HepG2 (cell line): Measurements from ENCODE around the gene NEUROD4. TPM values are rescaled to one million over a fixed set of nuclear protein-coding genes. Genes with fewer than 3 reads are reported as not detected.

Source experiments
- ATAC-seq: fragments of 200-7000 bp; cut with Tn5 transposase; 3 replicates; pipeline ENCODE4 v1.9.1; 2020; ENCODE audit warnings: mild to moderate bottlenecking, moderate library complexity
- BruUV-seq: library from RNA; stranded (reverse); fragments of 400-500 nt; replicated peaks from 2 replicates; lab custom pipeline; 2021; lab: Mats Ljungman, UMichigan
- CTCF ChIA-PET: fragments of 300-600 bp; formaldehyde crosslinking; extraction: SDS; loops from one replicate; lab custom pipeline; 2021; ENCODE audit warnings: low total read pairs, inconsistent platforms, low intra/inter-chr PET ratio; lab: Yijun Ruan, JAX
- POLR2A ChIA-PET: fragments of 350-600 bp; sonication (Branson Sonifier 250); formaldehyde crosslinking; loops from one replicate; lab custom pipeline; 2020; ENCODE audit warnings: antibody characterized with exemption, inconsistent platforms; lab: Yijun Ruan, JAX
- DNase-seq: peaks from one replicate; pipeline ENCODE4 v3.0.0-alpha.2; 2015; ENCODE audit warnings: low spot score
- FAIRE-seq: peaks from 3 replicates; lab custom pipeline; 2011; peaks lifted over from hg19 to GRCh38; lab: Jason Lieb, UNC
- H2AFZ ChIP-seq: one replicate; pipeline ENCODE4 v1.6.1; 2011; ENCODE audit warnings: low read length, inconsistent platforms
- H3K27ac ChIP-seq: fragments of 300-600 bp; 3 replicates; pipeline ENCODE4 v1.8.0; 2011; ENCODE audit warnings: mixed run types, mild to moderate bottlenecking, mixed read lengths, low read length, inconsistent platforms; ENCODE audit not compliant: insufficient read depth; ENCODE audit errors: extremely low read length
- H3K27me3 ChIP-seq, 2 experiments: fragments of 200-600 bp in 1 of 2; 2 replicates in 1 of 2; 3 replicates in 1 of 2; pipeline versions ENCODE4 v1.6.0 to v1.8.0; 2011; ENCODE audit warnings: low read length in 2 of 2, mild to moderate bottlenecking in 2 of 2, moderate library complexity in 2 of 2, inconsistent platforms in 1 of 2; ENCODE audit not compliant: insufficient read depth in 2 of 2, control insufficient read depth in 1 of 2
- H3K36me3 ChIP-seq, 2 experiments: fragments of 200-600 bp in 1 of 2; replicated peaks in 1 of 2; 2 replicates in 1 of 2; 3 replicates in 1 of 2; pipeline versions ENCODE4 v1.5.1 to v1.8.0; 2011; ENCODE audit warnings: low read length in 2 of 2, inconsistent platforms in 1 of 2; ENCODE audit not compliant: insufficient read depth in 2 of 2, control insufficient read depth in 1 of 2
- H3K4me1 ChIP-seq: 2 replicates; pipeline ENCODE4 v1.5.1; 2012; ENCODE audit warnings: low read length, inconsistent platforms; ENCODE audit not compliant: insufficient read depth
- H3K4me2 ChIP-seq: 2 replicates; pipeline ENCODE4 v1.6.0; 2011; ENCODE audit warnings: low read depth, low read length, inconsistent platforms
- H3K4me3 ChIP-seq, 3 experiments: fragments of 200-600 bp in 1 of 3; sonication (generic), shearing (Covaris generic) in 1 of 3; replicated peaks in 1 of 3; 2 replicates each; pipeline ENCODE4 v1.5.1; 2011 to 2016; ENCODE audit warnings: low read length in 3 of 3, inconsistent platforms in 2 of 3, low read depth in 2 of 3, mild to moderate bottlenecking in 2 of 3, control low read depth in 1 of 3, mixed read lengths in 1 of 3; ENCODE audit not compliant: insufficient read depth in 1 of 3
- H3K79me2 ChIP-seq: one replicate; pipeline ENCODE4 v1.6.1; 2011; ENCODE audit warnings: low read length, inconsistent platforms; ENCODE audit not compliant: insufficient read depth
- H3K9ac ChIP-seq: 2 replicates; pipeline ENCODE4 v1.6.0; 2011; ENCODE audit warnings: mild to moderate bottlenecking, low read depth, low read length, inconsistent platforms; ENCODE audit not compliant: insufficient read depth
- H3K9me3 ChIP-seq: 2 replicates; pipeline ENCODE4 v1.5.1; 2012; ENCODE audit warnings: mild to moderate bottlenecking, low read length
- H4K20me1 ChIP-seq: 2 replicates; pipeline ENCODE4 v1.6.0; 2011; ENCODE audit warnings: inconsistent platforms, mild to moderate bottlenecking, low read length, moderate library complexity; ENCODE audit not compliant: insufficient read depth
- CTCF ChIP-seq: sonication (generic); formaldehyde crosslinking; IDR thresholded peaks from 2 replicates; pipeline ENCODE4 v1.5.0; 2020; ENCODE audit warnings: mild to moderate bottlenecking, missing genetic modification reagents, moderate library complexity
- FOXO4 ChIP-seq: sonication (generic); formaldehyde crosslinking; conservative IDR thresholded peaks from 2 replicates; pipeline ENCODE4 v1.8.1; 2023; ENCODE audit warnings: missing genetic modification reagents
- RAD21 ChIP-seq: fragments of 450-650 bp; formaldehyde crosslinking; IDR thresholded peaks from 2 replicates; pipeline ENCODE4 v1.5.0; 2020; ENCODE audit warnings: mild to moderate bottlenecking
- SMC3 ChIP-seq: IDR thresholded peaks from 2 replicates; pipeline ENCODE4 v1.6.1; 2011; ENCODE audit warnings: low read length, improper control_type of control experiment
- SP5 ChIP-seq: IDR thresholded peaks from 2 replicates; pipeline ENCODE4 v1.6.1; 2016; ENCODE audit warnings: low read depth, borderline replicate concordance
- STAG1 ChIP-seq: sonication (generic); formaldehyde crosslinking; IDR thresholded peaks from 2 replicates; pipeline ENCODE4 v1.4.0; 2020; ENCODE audit warnings: missing genetic modification reagents
- WGBS: methylation state at CpG from one replicate; pipeline ENCODE4 v1.1.6; 2017; ENCODE audit warnings: low lambda C conversion rate; 5-methylcytosine and 5-hydroxymethylcytosine counted together
- in situ Hi-C: cut with HindIII; loops from 2 replicates; pipeline ENCODE4 v1.10.0; 2017; ENCODE audit warnings: low pct_unique_long_range_greater_than_20kb; ENCODE audit not compliant: extremely low pct_ligation_motif_present
- intact Hi-C: fragments of 100-400 bp; cut with micrococcal nuclease; formaldehyde crosslinking; loops from one replicate; pipeline ENCODE4 v1.10.0; 2022; ENCODE audit not compliant: unreplicated experiment
- polyA plus RNA-seq, 8 experiments: library from polyadenylated mRNA; depleted of rRNA in 3 of 8; stranded (reverse) in 7 of 8; unstranded in 1 of 8; fragments of >200 nt; fragmentation: Illumina TruSeq in 4 of 8; extraction: Trizol in 4 of 8; gene quantifications; 2 replicates each; pipeline versions ENCODE4 v1.2.1 to v1.2.3, GENCODE V29; 2011 to 2016; ENCODE audit warnings: low read depth in 4 of 8, missing spikeins in 1 of 8, mixed read lengths in 1 of 8; ENCODE audit not compliant: insufficient read depth in 1 of 8
- total RNA-seq, 5 experiments: library from RNA; depleted of rRNA; stranded (reverse); fragments of >200 nt; fragmentation: Illumina TruSeq; extraction: Trizol; gene quantifications; 2 replicates each; pipeline ENCODE4 v1.2.3, GENCODE V29; 2016; ENCODE audit warnings: low read depth in 1 of 5

The NEUROD4 gene
- total and polyA plus RNA-seq, 2 of the 13 experiments (the other 11 are each of a cell fraction or from before 2014, with no cell fraction given), result not detected

- no peaks in the 10 kb centered on the region for H3K79me2 ChIP-seq
- no peak overlapping the region for H3K9ac ChIP-seq
- H3K4me2 ChIP-seq, result no peak overlapping the region
- in situ Hi-C loops (loop anchor here (5.0 to 25.0 kb wide), 2 partner anchors 81 to 311 kb away; no protein-coding TSS in a partner anchor), intact Hi-C loops (loop anchor here (1.0 kb wide), 1 partner anchor 80 kb away; no protein-coding TSS in a partner anchor)
- H3K9me3 ChIP-seq, result no peaks in the 10 kb centered on the region
- no peaks in the 10 kb centered on the region for H3K4me1 ChIP-seq
- TF ChIP-seq SP5 (CRISPR knock-in tag) (no peak), SMC3 (peak; percentile 83), FOXO4 (CRISPR knock-in tag) (no peak), RAD21 (CRISPR knock-in tag) (peak; percentile 50; the same call in 1 of the 2 replicates), STAG1 (CRISPR knock-in tag) (peak; percentile 80), CTCF (CRISPR knock-in tag) (peak; percentile 80)
- H2AFZ ChIP-seq, result no peak overlapping the region
- no peaks in the 10 kb centered on the region; the same call in 1 of the 2 replicates for H4K20me1 ChIP-seq
- H3K27me3 ChIP-seq, result peaks cover 0 to 3% of the 10 kb centered on the region in 2 experiments; a peak in 1 of 5 replicates
- no peak overlapping the region for H3K4me3 ChIP-seq
- no TSS peak for BruUV-seq
- peak; percentile 48 for DNase-seq
- CTCF ChIA-PET, result interaction anchor here (1.2 to 4.9 kb wide), 2 partner anchors 79 to 324 kb away, joined by 4 to 64 read pairs; no protein-coding TSS in a partner anchor
- FAIRE-seq, result peak; percentile 59
- 7% methylated on average over 8 of the region's 8 CpGs for WGBS
- no peaks in the 10 kb centered on the region for H3K36me3 ChIP-seq
- POLR2A ChIA-PET, result no interaction called here
- ATAC-seq, result peak; percentile 82
- H3K27ac ChIP-seq, result no peak overlapping the region
Observed at GRCh38 chr12:55073043-55074022, 53.6 kb downstream of the NEUROD4 start.
